Epithelial cell of proximal tubule (primary cell): ENCODE results near the gene CEBPZOS. TPM values are rescaled to one million over a fixed set of nuclear protein-coding genes. Genes with fewer than 3 reads are reported as not detected.

ENCODE experiments used
- DNase-seq: peaks from one replicate; pipeline ENCODE4 v3.0.0-alpha.2; 2011; ENCODE audit warnings: low read depth
- H3K4me3 ChIP-seq: 2 replicates; pipeline ENCODE4 v1.5.1; 2011; ENCODE audit warnings: low read depth, mild to moderate bottlenecking, low read length
- total RNA-seq: library from RNA; depleted of rRNA; stranded (reverse); fragments of >200 nt; gene quantifications from 2 replicates; pipeline ENCODE4 v1.2.3, GENCODE V29; 2015
- TF ChIP-seq, protein P1 (sequence below): conservative IDR thresholded peaks from 2 replicates; pipeline ENCODE4 v1.5.1; 2012; ENCODE audit warnings: low read depth, mild to moderate bottlenecking, low read length

CEBPZOS gene
- total RNA-seq, 1 donor from 2014 or later, result 17.6 TPM

DNA sequence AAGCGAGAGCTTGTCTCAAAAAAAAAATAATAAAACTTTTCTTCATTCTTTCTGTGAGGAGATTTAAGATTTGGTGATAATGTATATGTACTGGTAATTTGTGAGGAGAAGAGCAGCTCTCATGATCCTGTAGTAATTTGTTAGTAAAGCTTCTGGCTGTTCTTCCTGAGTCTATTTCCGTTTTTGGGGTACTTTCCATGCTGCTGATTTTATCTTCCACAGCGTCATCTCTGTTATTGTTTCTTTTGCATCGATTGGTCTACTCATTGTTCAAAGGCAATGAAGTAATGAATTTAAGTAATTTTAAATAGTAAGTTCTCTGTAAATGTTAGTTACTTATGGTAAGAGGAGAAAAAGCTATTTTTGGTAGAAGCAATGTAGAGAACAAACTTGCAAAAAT, 47.1 kb downstream of the CEBPZOS start:
- no peak overlapping the region for H3K4me3 ChIP-seq
- no peak for DNase-seq
- TF ChIP-seq, protein P1, sequence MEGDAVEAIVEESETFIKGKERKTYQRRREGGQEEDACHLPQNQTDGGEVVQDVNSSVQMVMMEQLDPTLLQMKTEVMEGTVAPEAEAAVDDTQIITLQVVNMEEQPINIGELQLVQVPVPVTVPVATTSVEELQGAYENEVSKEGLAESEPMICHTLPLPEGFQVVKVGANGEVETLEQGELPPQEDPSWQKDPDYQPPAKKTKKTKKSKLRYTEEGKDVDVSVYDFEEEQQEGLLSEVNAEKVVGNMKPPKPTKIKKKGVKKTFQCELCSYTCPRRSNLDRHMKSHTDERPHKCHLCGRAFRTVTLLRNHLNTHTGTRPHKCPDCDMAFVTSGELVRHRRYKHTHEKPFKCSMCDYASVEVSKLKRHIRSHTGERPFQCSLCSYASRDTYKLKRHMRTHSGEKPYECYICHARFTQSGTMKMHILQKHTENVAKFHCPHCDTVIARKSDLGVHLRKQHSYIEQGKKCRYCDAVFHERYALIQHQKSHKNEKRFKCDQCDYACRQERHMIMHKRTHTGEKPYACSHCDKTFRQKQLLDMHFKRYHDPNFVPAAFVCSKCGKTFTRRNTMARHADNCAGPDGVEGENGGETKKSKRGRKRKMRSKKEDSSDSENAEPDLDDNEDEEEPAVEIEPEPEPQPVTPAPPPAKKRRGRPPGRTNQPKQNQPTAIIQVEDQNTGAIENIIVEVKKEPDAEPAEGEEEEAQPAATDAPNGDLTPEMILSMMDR, result no peak

DNA sequence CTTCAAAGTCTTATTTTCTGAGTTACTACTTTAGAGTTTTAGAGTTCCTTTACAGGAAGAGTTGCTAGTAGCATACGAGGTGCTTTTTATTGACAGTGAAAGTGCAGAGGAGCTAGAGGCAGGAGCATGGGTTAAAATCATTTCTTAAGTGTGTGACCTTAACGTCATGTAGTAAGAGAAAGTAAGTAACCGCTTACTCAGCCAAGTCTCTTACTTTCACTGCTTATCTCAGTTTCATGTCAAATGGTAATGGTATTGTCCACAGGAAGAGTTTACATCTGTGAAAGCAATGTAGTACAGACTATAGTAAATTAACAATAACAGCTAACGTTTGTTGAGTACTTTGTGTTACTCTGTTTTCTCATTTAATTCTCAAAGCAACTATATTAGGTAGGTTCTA, 47.7 kb downstream of the CEBPZOS start:
- DNase-seq, result no peak
- TF ChIP-seq, protein P1, result no peak
- no peak overlapping the region for H3K4me3 ChIP-seq

DNA sequence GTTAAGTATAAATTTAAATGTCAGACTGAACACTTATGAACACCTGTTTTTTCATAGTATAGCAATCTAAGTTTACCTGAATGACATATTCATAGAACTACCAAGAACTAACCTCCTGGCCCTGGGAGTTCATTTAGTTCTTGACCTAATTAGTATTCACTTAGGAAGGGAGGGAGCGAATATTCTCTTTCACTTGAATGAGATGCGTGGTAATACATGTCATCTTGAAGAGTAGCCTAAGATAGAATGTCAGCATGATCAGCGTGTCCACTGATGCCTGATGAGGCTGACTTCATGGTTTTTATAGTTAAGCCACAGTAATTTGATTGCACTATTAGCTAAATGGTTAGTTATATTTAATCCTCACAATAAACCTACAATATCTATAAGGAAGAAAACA, 48.5 kb downstream of the CEBPZOS start:
- DNase-seq, result no peak
- TF ChIP-seq, protein P1, result no peak

DNA sequence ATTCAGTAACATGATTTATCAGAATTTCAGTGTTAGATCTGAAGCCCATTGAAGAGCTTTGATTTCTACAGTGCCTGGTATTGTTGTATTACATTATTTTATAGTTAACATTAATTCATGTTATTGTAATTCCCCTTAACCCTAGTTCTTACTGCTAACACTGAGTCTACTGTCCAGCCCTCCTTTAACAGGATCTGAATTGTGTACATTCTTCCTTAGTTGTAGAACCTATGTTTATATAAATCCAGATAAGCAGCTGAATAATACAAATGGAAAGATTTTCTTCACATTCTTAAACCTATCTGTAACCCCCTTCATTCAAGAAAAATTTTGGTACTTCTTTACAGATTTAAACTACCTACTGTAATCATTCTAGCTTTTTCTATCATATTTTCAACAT, 49.9 kb downstream of the CEBPZOS start:
- TF ChIP-seq, protein P1, result no peak
- H3K4me3 ChIP-seq, result no peak overlapping the region
- no peak for DNase-seq

More for the DNA sequence above, 48.5 kb downstream of the CEBPZOS start:
- H3K4me3 ChIP-seq, result no peak overlapping the region

DNA sequence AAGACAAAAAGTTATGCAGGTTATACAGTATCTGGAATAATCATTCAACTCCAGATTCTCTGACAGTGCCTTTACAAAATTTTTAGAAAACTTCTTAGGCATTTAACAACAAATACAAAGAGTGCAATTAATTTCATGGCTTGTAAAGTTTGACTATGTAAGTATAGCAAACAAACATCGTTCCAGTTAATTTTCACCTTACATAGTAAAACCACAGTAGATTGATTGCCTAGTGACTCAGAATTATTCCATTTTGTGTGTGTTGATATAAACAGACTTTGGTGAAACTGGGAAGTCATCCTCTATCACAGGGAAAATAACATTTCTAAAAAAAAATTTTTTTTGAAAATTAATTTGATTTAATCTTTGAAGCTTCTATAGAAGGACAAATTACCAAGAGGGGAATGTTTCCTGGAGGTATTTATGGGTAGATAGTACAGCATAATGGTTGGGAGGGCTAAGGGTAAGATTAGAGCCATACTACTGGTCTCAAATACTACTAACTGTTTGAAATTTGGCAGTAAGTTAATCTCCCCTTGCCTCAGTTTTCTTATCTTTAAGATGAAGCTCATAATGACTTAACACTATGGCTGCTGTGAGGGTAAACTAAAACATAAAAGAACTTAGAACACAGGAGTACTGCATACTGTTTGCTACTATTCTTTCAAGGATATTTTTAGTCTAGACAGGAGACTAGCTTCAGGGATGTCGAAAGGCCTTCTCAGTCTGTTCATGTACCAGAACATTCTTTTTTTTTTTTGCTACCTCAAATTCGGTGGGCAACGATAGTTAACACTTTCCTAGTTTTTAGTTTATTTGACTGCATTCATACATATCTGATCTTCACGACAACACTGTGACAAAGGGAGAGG, 54.8 kb downstream of the CEBPZOS start:
- TF ChIP-seq, protein P1, result no peak
- DNase-seq, result no peak
- H3K4me3 ChIP-seq, result no peak overlapping the region

Other genes with a start within 250 kb of the CEBPZOS start
- 8.0 and 9.1 TPM in 2 replicates for gene STRN, start 230.0 kb upstream of the CEBPZOS start, total RNA-seq
- gene HEATR5B, start 112.1 kb upstream of the CEBPZOS start, total RNA-seq, result 8.8 and 12.2 TPM in 2 replicates
- 2.1 and 7.5 TPM in 2 replicates for gene GPATCH11, start 112.0 kb upstream of the CEBPZOS start, total RNA-seq
- gene EIF2AK2, start 39.5 kb upstream of the CEBPZOS start, total RNA-seq, result 16.1 and 16.7 TPM in 2 replicates
- not detected in 2 replicates for gene SULT6B1, start 7.8 kb upstream of the CEBPZOS start, total RNA-seq
- gene CEBPZ, start 35.1 kb downstream of the CEBPZOS start, total RNA-seq, result 47.3 and 64.2 TPM in 2 replicates
- gene NDUFAF7, start 35.2 kb downstream of the CEBPZOS start, total RNA-seq, result 11.3 and 11.5 TPM in 2 replicates
- 31.8 and 45.9 TPM in 2 replicates for gene PRKD3, start 128.3 kb downstream of the CEBPZOS start, total RNA-seq
- gene QPCT, start 148.1 kb downstream of the CEBPZOS start, total RNA-seq, result 26.4 and 52.3 TPM in 2 replicates